Measurements from ENCODE around the gene DYTN.

The DYTN gene

DNA sequence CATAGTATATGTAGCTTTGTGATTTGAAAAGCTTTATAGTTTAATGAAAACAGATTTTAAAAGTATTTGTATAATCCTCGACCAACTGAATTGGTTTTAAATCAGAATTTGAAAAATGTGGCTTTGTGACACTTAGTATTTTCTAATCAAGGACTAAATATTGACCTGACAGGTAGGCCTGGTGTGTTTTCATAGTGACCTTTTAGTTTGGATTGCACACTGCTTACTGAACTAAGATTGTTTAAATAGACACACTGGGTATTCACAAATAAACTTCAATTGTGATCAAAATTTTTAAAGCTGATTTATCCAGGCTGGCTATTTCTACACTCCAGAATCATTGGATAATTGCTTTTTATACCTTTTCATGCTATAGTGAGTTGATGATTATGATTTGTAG lies 107.7 kb downstream of the DYTN start:
- no peak for DNase-seq

DNA sequence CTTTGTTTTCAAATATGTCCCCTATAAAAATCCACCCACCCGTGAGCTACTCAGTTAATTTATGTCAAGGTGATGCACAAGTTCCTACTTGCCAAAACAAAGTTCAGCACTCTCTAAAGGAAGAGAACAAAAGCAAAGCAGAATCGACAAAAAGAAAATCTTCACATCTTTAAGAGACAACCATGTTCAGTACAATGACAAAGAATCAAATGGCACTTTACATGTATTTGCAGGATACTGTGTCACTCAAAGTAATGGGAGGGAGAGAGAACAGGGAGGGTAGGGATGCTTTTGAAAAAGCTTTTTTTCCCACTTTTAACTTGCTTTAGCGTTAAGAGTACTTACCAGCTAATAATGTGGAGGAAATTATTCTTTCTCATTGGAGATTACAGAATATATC lies 115.0 kb downstream of the DYTN start:
- no peak for DNase-seq

Data from activated CD4-positive, alpha-beta T cell treated with anti-CD3 and anti-CD28 coated beads, Interleukin-2, amount 50 U/mL, for 16 hours (primary cell).